SK-N-MC (cell line): ENCODE results near the gene DYNLT3.

ENCODE experiments used
- EZH2 ChIP-seq: fragments of 200-600 bp; sonication (generic); IDR thresholded peaks from one replicate; pipeline ENCODE4 v1.6.1; 2017; ENCODE audit warnings: antibody characterized with exemption
- FOXP2 ChIP-seq: optimal IDR thresholded peaks from 2 replicates; pipeline ENCODE3; 2011; ENCODE audit warnings: mild to moderate bottlenecking, moderate library complexity; ENCODE audit not compliant: insufficient read depth; ENCODE audit errors: extremely low read length, control extremely low read depth
- POLR2AphosphoS5 ChIP-seq: IDR thresholded peaks from 2 replicates; pipeline ENCODE4 v1.6.1; 2012; ENCODE audit warnings: mild to moderate bottlenecking, low read depth, low read length, borderline replicate concordance

- TF ChIP-seq POLR2AphosphoS5 (no peak), EZH2 (no peak), FOXP2 (no peak)
Measured at GRCh38 chrX:37830371-37830770, 17.0 kb downstream of the DYNLT3 start.
